Smooth muscle cell (in vitro differentiated cells): Measurements from ENCODE around the gene KEL. TPM values are rescaled to one million over a fixed set of nuclear protein-coding genes. Genes with fewer than 3 reads are reported as not detected.

Experiments
- DNase-seq: peaks from one replicate; lab custom pipeline; 2025; ENCODE audit not compliant: unreplicated experiment; lab: John Stamatoyannopoulos, UW
- H2AFZ ChIP-seq: fragments of 200-600 bp; sonication (generic); 2 replicates; pipeline ENCODE4 v1.6.0; 2016; ENCODE audit warnings: antibody characterized with exemption, low read depth, mild to moderate bottlenecking
- H3F3A ChIP-seq: fragments of 200-600 bp; sonication (generic); 2 replicates; pipeline ENCODE4 v1.6.0; 2017; ENCODE audit warnings: antibody characterized with exemption, low read depth
- H3K27ac ChIP-seq: fragments of 200-600 bp; sonication (generic); 2 replicates; pipeline ENCODE4 v1.5.1; 2016; ENCODE audit warnings: low read depth, mild to moderate bottlenecking
- H3K27me3 ChIP-seq: fragments of 200-600 bp; sonication (generic); 2 replicates; pipeline ENCODE4 v1.6.1; 2016; ENCODE audit warnings: low read depth, mild to moderate bottlenecking
- H3K36me3 ChIP-seq: fragments of 200-600 bp; sonication (generic); 2 replicates; pipeline ENCODE4 v1.5.1; 2016; ENCODE audit warnings: low read depth
- H3K4me1 ChIP-seq: fragments of 200-600 bp; sonication (generic); 2 replicates; pipeline ENCODE4 v1.5.1; 2016; ENCODE audit warnings: low read depth
- H3K4me2 ChIP-seq: fragments of 200-600 bp; sonication (generic); 2 replicates; pipeline ENCODE4 v1.6.0; 2016; ENCODE audit warnings: mild to moderate bottlenecking
- H3K4me3 ChIP-seq: fragments of 200-600 bp; sonication (generic); 2 replicates; pipeline ENCODE4 v1.5.1; 2016; ENCODE audit warnings: mild to moderate bottlenecking
- H3K79me2 ChIP-seq: fragments of 200-600 bp; sonication (generic); 2 replicates; pipeline ENCODE4 v1.6.0; 2016; ENCODE audit warnings: low read depth, mild to moderate bottlenecking
- H3K9ac ChIP-seq: fragments of 200-600 bp; sonication (generic); 2 replicates; pipeline ENCODE4 v1.6.0; 2016; ENCODE audit warnings: low read depth
- H3K9me3 ChIP-seq: fragments of 200-600 bp; sonication (generic); replicated peaks from 2 replicates; pipeline ENCODE4 v1.5.1; 2016; ENCODE audit warnings: low read depth
- H4K20me1 ChIP-seq: fragments of 200-600 bp; sonication (generic); 2 replicates; pipeline ENCODE4 v1.6.0; 2016; ENCODE audit warnings: low read depth
- CTCF ChIP-seq: fragments of 200-600 bp; sonication (generic); IDR thresholded peaks from 2 replicates; pipeline ENCODE4 v1.5.1; 2017; ENCODE audit warnings: borderline replicate concordance, mild to moderate bottlenecking, antibody characterized with exemption; ENCODE audit not compliant: insufficient read depth, poor library complexity, severe bottlenecking
- WGBS: methylation state at CpG from one replicate; pipeline ENCODE4 v1.1.7; 2016; ENCODE audit warnings: low lambda C conversion rate; 5-methylcytosine and 5-hydroxymethylcytosine counted together
- polyA plus RNA-seq: library from polyadenylated mRNA; unstranded; fragments of >200 nt; fragmentation: Nextera tagmentation; extraction: Ambion mirVana; gene quantifications from 2 replicates; pipeline ENCODE4 v1.2.1, GENCODE V29; 2016
- total RNA-seq: library from RNA; depleted of rRNA; stranded (reverse); fragments of >200 nt; gene quantifications from 2 replicates; pipeline ENCODE4 v1.2.3, GENCODE V29; 2014

KEL gene, protein sequence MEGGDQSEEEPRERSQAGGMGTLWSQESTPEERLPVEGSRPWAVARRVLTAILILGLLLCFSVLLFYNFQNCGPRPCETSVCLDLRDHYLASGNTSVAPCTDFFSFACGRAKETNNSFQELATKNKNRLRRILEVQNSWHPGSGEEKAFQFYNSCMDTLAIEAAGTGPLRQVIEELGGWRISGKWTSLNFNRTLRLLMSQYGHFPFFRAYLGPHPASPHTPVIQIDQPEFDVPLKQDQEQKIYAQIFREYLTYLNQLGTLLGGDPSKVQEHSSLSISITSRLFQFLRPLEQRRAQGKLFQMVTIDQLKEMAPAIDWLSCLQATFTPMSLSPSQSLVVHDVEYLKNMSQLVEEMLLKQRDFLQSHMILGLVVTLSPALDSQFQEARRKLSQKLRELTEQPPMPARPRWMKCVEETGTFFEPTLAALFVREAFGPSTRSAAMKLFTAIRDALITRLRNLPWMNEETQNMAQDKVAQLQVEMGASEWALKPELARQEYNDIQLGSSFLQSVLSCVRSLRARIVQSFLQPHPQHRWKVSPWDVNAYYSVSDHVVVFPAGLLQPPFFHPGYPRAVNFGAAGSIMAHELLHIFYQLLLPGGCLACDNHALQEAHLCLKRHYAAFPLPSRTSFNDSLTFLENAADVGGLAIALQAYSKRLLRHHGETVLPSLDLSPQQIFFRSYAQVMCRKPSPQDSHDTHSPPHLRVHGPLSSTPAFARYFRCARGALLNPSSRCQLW
- total RNA-seq (0.09 and 0.94 TPM in 2 replicates), polyA plus RNA-seq (0.56 TPM in 1 of 2 replicates, not detected in the other)

DNA sequence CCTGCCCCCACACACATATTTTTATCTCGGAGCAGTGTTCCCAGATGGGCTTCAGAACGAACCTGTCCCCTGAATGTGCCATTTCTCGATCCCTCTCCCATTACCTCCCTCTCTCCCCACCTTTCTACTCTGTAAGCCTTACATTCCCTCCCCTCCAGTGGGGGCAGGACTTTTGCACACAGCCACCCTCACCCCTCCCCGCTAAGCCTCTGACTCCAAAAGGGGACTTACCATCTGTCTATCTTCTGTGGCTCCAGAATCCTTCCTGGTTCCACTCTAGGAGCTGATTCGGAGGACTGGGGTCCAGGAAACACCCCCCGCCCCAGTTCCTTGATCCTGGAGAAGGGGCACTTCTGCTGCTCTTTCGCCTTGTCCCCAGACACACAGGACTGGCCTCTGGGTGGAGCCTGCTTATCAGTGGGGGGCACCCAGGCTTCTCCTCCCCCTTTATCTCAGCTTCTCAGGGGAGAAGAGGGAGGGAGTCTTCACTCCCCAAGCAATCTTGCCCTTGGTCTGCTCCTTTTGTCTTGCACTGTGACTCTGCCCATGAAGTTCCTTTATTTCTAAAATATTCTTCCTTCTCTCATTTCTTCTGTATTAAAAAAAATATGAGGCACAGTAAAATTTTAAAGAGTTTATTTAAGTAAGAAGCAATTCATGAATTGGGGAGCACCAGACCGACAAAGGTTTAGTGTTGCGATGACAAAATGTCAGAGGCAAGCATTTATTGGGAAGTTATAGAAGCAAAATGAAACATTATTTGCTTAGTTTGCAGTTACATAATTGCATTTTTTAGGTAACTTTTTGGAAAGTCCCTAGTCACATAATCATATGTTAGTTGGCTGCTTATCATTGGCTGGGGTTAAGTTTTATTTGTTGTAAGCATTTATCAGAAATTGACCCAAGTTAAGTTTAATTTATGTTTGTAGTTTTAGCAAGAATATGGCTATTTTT, at the start of gene KEL:
Gene KEL (minus strand): TSS at position 391 of the 954 bp plus-strand sequence. CDS start 157 bp downstream, at position 234.
- Histone ChIP-seq H3K27me3 (peaks cover 3% of the 10 kb centered on the region), H3K4me3 (no peak within 1 kb of the TSS), H3F3A (no peaks in the 10 kb centered on the region), H4K20me1 (no peaks in the 10 kb centered on the region), H3K4me2 (no peak within 1 kb of the TSS), H3K9me3 (no peaks in the 10 kb centered on the region), H2AFZ (no peak within 1 kb of the TSS), H3K36me3 (no peaks in the 10 kb centered on the region), H3K4me1 (peaks cover 12% of the 10 kb centered on the region), H3K27ac (no peak within 1 kb of the TSS), H3K9ac (no peak within 1 kb of the TSS), H3K79me2 (no peaks in the 10 kb centered on the region)
- WGBS = 78% methylated on average over 9 of the region's 9 CpGs
- no peak for DNase-seq
- no peak for TF ChIP-seq CTCF

DNA sequence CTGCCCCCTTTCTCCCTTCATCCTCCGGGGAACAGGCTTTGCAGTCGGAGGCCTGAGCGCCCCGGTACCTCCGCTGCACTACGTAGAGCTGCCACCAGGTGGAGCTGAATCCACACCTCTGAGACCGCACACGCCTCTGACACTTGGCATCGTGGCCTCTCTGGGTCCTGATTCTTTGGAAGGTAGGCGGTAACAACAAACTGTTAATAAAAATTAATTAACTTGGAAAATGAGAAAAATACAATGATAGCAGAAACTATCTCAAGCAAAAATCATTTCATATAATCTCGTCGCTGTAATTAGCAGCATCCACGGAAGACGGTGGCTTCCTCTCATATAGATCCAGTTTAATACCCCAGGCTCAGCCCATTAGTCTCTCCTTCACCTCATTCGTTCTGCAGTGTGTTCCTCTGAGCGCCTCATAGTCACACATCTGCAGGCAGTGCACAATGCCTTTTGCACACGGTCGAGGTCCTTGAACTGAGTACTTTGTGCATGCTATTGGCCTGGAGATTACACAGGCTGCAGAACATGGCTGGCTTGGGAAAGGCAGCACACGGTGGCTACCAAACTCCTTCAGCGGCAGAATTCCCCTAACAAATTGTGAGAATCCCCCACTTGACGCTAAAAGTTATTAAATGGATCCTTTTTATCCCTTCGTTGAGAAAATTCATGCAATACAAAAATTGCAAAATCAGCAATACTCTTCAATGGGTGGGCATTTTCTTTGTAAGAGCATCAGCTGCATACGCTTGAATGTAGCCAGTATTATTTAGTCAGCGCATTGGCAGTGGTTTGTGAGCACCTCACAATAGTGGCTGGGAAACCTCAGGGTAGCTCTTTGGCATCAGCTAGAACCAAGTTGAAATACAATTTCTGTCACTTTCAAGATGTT, 46.1 kb upstream of the KEL start:
- H3K36me3 ChIP-seq = no peaks in the 10 kb centered on the region
- H3K27me3 ChIP-seq = peaks cover 12% of the 10 kb centered on the region
- H3K9ac ChIP-seq = no peak overlapping the region
- H3K4me1 ChIP-seq = no peaks in the 10 kb centered on the region
- no peaks in the 10 kb centered on the region for H3F3A ChIP-seq
- H3K27ac ChIP-seq = no peak overlapping the region
- no peak overlapping the region for H3K4me3 ChIP-seq
- TF ChIP-seq CTCF = peak; percentile 94
- H3K79me2 ChIP-seq = no peaks in the 10 kb centered on the region
- H3K9me3 ChIP-seq = no peaks in the 10 kb centered on the region
- no peak overlapping the region for H3K4me2 ChIP-seq
- 42% methylated on average over 24 of the region's 24 CpGs for WGBS
- H4K20me1 ChIP-seq = no peaks in the 10 kb centered on the region
- DNase-seq = peak; percentile 44
- no peak overlapping the region for H2AFZ ChIP-seq

GRCh38 chr7:143005632-143006260, 43.6 kb upstream of the KEL start:
- Histone ChIP-seq H3K4me3 (no peak overlapping the region), H3K79me2 (no peaks in the 10 kb centered on the region), H3K27ac (no peak overlapping the region), H3K27me3 (peaks cover 12% of the 10 kb centered on the region), H3K9me3 (no peaks in the 10 kb centered on the region), H3K4me1 (no peaks in the 10 kb centered on the region), H2AFZ (no peak overlapping the region), H3K9ac (no peak overlapping the region), H3K4me2 (no peak overlapping the region), H4K20me1 (no peaks in the 10 kb centered on the region), H3F3A (no peaks in the 10 kb centered on the region), H3K36me3 (no peaks in the 10 kb centered on the region)
- 84% methylated on average over 6 of the region's 6 CpGs for WGBS
- DNase-seq = no peak
- no peak for TF ChIP-seq CTCF
